IPS DF 6.9 (cell line): ENCODE data around the gene NDUFAF4.

Experiments
- DNase-seq: peaks from one replicate; pipeline ENCODE4 v3.0.0-alpha.2; 2013; ENCODE audit warnings: low read depth, low spot score
- H3K27ac ChIP-seq: one replicate; pipeline ENCODE4 v1.5.1; 2013; ENCODE audit warnings: low read length, control low read depth
- H3K27me3 ChIP-seq: 2 replicates; pipeline ENCODE4 v1.6.1; 2013; ENCODE audit warnings: mild to moderate bottlenecking, low read length; ENCODE audit not compliant: control insufficient read depth, insufficient read depth
- H3K36me3 ChIP-seq: 2 replicates; pipeline ENCODE4 v1.6.1; 2013; ENCODE audit warnings: low read length; ENCODE audit not compliant: control insufficient read depth, insufficient read depth
- H3K4me1 ChIP-seq: 2 replicates; pipeline ENCODE4 v1.6.1; 2013; ENCODE audit warnings: low read length; ENCODE audit not compliant: control insufficient read depth, insufficient read depth
- H3K4me3 ChIP-seq: 2 replicates; pipeline ENCODE4 v1.5.1; 2013; ENCODE audit warnings: mild to moderate bottlenecking, low read length
- H3K9me3 ChIP-seq: 2 replicates; pipeline ENCODE4 v1.6.1; 2013; ENCODE audit warnings: low read length, inconsistent platforms; ENCODE audit not compliant: control insufficient read depth, insufficient read depth
- WGBS: extraction: QIAGEN DNeasy Blood & Tissue Kit; methylation state at CpG from one replicate; pipeline ENCODE4 v1.1.7; 2013; ENCODE audit warnings: mixed read lengths, missing lambda C conversion rate; ENCODE audit not compliant: insufficient read length, insufficient coverage; 5-methylcytosine and 5-hydroxymethylcytosine counted together

The NDUFAF4 gene

GRCh38 chr6:96926425-96926824 is 28.7 kb upstream of the NDUFAF4 start:
- Histone ChIP-seq H3K27ac (no peak overlapping the region), H3K27me3 (no peaks in the 10 kb centered on the region), H3K36me3 (no peaks in the 10 kb centered on the region), H3K4me3 (no peak overlapping the region), H3K4me1 (peaks cover 3% of the 10 kb centered on the region; the same call in 1 of the 2 replicates), H3K9me3 (no peaks in the 10 kb centered on the region)
- DNase-seq: no peak
- no CpG with 5 or more reads among the region's 3 CpGs for WGBS

- no peaks in the 10 kb centered on the region for H3K9me3 ChIP-seq
- H3K4me3 ChIP-seq: no peak overlapping the region; the same call in 1 of the 2 replicates
- no peaks in the 10 kb centered on the region for H3K36me3 ChIP-seq
- no peak overlapping the region for H3K27ac ChIP-seq
- no peak for DNase-seq
- WGBS: no CpG with 5 or more reads among the region's 8 CpGs
- no peaks in the 10 kb centered on the region for H3K4me1 ChIP-seq
- no peaks in the 10 kb centered on the region for H3K27me3 ChIP-seq
Observed at GRCh38 chr6:96925290-96925687, 27.6 kb upstream of the NDUFAF4 start.

GRCh38 chr6:96923871-96924493 is 26.3 kb upstream of the NDUFAF4 start:
- Histone ChIP-seq H3K27me3 (no peaks in the 10 kb centered on the region), H3K4me1 (no peaks in the 10 kb centered on the region), H3K27ac (no peak overlapping the region), H3K36me3 (no peaks in the 10 kb centered on the region), H3K9me3 (no peaks in the 10 kb centered on the region), H3K4me3 (peak overlapping the region; percentile 54; the same call in 1 of the 2 replicates)
- no CpG with 5 or more reads among the region's 34 CpGs for WGBS
- peak; percentile 16 for DNase-seq

- H3K27ac ChIP-seq: no peak overlapping the region
- no peaks in the 10 kb centered on the region for H3K36me3 ChIP-seq
- no CpG with 5 or more reads among the region's 3 CpGs for WGBS
- no peak for DNase-seq
- no peaks in the 10 kb centered on the region for H3K9me3 ChIP-seq
- H3K4me3 ChIP-seq: no peak overlapping the region
- H3K27me3 ChIP-seq: no peaks in the 10 kb centered on the region
- H3K4me1 ChIP-seq: no peaks in the 10 kb centered on the region
Observed at GRCh38 chr6:96923400-96923799, 25.7 kb upstream of the NDUFAF4 start.

- WGBS: no CpG with 5 or more reads among the region's 1 CpG
- H3K27me3 ChIP-seq: no peaks in the 10 kb centered on the region
- DNase-seq: no peak
Observed at GRCh38 chr6:96917098-96917497, 19.4 kb upstream of the NDUFAF4 start.

GRCh38 chr6:96913621-96914020 is 15.9 kb upstream of the NDUFAF4 start:
- no CpG with 5 or more reads among the region's 3 CpGs for WGBS
- H3K4me1 ChIP-seq: no peaks in the 10 kb centered on the region
- DNase-seq: no peak
- H3K27ac ChIP-seq: no peak overlapping the region
- H3K36me3 ChIP-seq: no peaks in the 10 kb centered on the region
- H3K9me3 ChIP-seq: no peaks in the 10 kb centered on the region
- H3K4me3 ChIP-seq: no peak overlapping the region
- no peaks in the 10 kb centered on the region for H3K27me3 ChIP-seq

More at GRCh38 chr6:96917098-96917497, 19.4 kb upstream of the NDUFAF4 start:
- Histone ChIP-seq H3K27ac (no peak overlapping the region), H3K4me1 (no peaks in the 10 kb centered on the region), H3K36me3 (no peaks in the 10 kb centered on the region), H3K9me3 (no peaks in the 10 kb centered on the region), H3K4me3 (no peak overlapping the region)

GRCh38 chr6:96911751-96912150 is 14.1 kb upstream of the NDUFAF4 start:
- WGBS: no CpG with 5 or more reads among the region's 4 CpGs
- no peaks in the 10 kb centered on the region for H3K4me1 ChIP-seq
- no peak overlapping the region for H3K27ac ChIP-seq
- H3K9me3 ChIP-seq: no peaks in the 10 kb centered on the region
- no peak for DNase-seq
- H3K36me3 ChIP-seq: no peaks in the 10 kb centered on the region
- no peaks in the 10 kb centered on the region for H3K27me3 ChIP-seq
- no peak overlapping the region for H3K4me3 ChIP-seq

- no peak for DNase-seq
- H3K9me3 ChIP-seq: no peaks in the 10 kb centered on the region
- H3K27me3 ChIP-seq: no peaks in the 10 kb centered on the region
- 100% methylated on average over 1 of the region's 3 CpGs for WGBS
- H3K36me3 ChIP-seq: no peaks in the 10 kb centered on the region
- H3K4me3 ChIP-seq: no peak overlapping the region
- H3K27ac ChIP-seq: no peak overlapping the region
- no peaks in the 10 kb centered on the region for H3K4me1 ChIP-seq
Observed at GRCh38 chr6:96911171-96911570, 13.5 kb upstream of the NDUFAF4 start.

GRCh38 chr6:96909811-96910210 is 12.1 kb upstream of the NDUFAF4 start:
- H3K27me3 ChIP-seq: no peaks in the 10 kb centered on the region
- no peaks in the 10 kb centered on the region for H3K36me3 ChIP-seq
- no peak overlapping the region for H3K27ac ChIP-seq
- no peaks in the 10 kb centered on the region for H3K9me3 ChIP-seq
- no CpG with 5 or more reads among the region's 2 CpGs for WGBS
- no peak overlapping the region for H3K4me3 ChIP-seq
- no peaks in the 10 kb centered on the region for H3K4me1 ChIP-seq
- no peak for DNase-seq

- WGBS: no CpG with 5 or more reads among the region's 2 CpGs
- DNase-seq: no peak
- no peak overlapping the region for H3K4me3 ChIP-seq
- H3K4me1 ChIP-seq: no peaks in the 10 kb centered on the region
- no peaks in the 10 kb centered on the region for H3K27me3 ChIP-seq
- no peak overlapping the region for H3K27ac ChIP-seq
- H3K36me3 ChIP-seq: no peaks in the 10 kb centered on the region
- no peaks in the 10 kb centered on the region for H3K9me3 ChIP-seq
Observed at GRCh38 chr6:96907498-96907897, 9.8 kb upstream of the NDUFAF4 start.

- H3K4me1 ChIP-seq: no peaks in the 10 kb centered on the region
- no peaks in the 10 kb centered on the region for H3K9me3 ChIP-seq
- no peak overlapping the region for H3K27ac ChIP-seq
- H3K27me3 ChIP-seq: no peaks in the 10 kb centered on the region
- no peak for DNase-seq
- H3K4me3 ChIP-seq: no peak overlapping the region
- no CpG with 5 or more reads among the region's 2 CpGs for WGBS
- H3K36me3 ChIP-seq: peaks cover 2% of the 10 kb centered on the region; the same call in 1 of the 2 replicates
Observed at GRCh38 chr6:96900873-96901272, 3.2 kb upstream of the NDUFAF4 start.
